ENCODE data around the gene LIPF.

LIPF gene

DNA sequence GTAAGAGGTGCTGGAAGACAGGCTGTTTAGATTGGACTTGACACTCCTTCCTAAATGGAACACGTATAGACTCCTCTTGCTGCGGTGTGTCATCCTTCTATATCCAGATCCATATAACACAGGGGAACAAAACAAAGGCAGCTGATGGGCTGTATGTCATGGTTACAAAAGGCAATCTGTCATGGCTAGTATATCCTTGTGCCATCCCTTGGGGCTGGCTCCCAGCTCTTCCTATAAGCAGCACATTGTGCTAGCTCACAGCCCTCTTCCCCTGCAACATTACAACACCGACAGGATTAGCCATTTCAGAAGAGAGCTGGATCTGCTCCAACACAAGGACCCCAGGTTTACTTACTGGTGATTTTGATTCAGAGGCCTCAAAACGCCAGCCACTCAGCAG, 57.1 kb downstream of the LIPF start:
- no peak overlapping the region for H3K4me3 ChIP-seq (ENCODE audit: low read depth in 1 of 2, low read length in 2 of 2)
- no peaks in the 10 kb centered on the region for H3K36me3 ChIP-seq (ENCODE audit: control insufficient read depth in 1 of 2, insufficient read depth in 2 of 2, low read length in 2 of 2)
- no peaks in the 10 kb centered on the region for H3K4me1 ChIP-seq (ENCODE audit: control insufficient read depth in 1 of 2, insufficient read depth in 2 of 2, low read length in 2 of 2)
- H3K27ac ChIP-seq (ENCODE audit: low read length): no peak overlapping the region
- H3K9me3 ChIP-seq (ENCODE audit: control insufficient read depth in 1 of 2, low read length in 2 of 2): no peaks in the 10 kb centered on the region
- no peaks in the 10 kb centered on the region for H3K27me3 ChIP-seq (ENCODE audit: low read depth, low read length)

DNA sequence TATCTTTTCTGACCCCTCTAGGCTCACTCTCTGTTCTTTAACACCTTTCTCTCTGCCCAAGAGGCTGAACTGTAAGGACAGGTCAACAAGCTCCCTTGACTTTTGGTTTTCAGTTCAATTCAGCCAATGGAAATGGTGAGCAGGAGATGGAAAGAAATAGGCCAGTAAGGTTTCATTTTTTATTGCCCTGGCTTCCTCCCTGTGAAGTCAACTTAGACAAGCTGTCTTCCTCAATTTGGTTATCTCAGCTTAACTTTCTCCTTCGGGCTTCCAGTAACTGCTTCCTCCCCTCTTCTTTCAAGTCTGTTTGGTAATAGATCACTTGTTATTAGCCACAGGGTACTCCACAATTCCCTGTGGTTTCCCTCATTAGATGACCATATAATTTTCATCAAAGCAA, 61.6 kb downstream of the LIPF start:
- H3K9me3 ChIP-seq (ENCODE audit: control insufficient read depth in 1 of 2, low read length in 2 of 2): no peaks in the 10 kb centered on the region
- H3K27me3 ChIP-seq (ENCODE audit: low read depth, low read length): peaks cover 3% of the 10 kb centered on the region
- no peaks in the 10 kb centered on the region for H3K36me3 ChIP-seq (ENCODE audit: control insufficient read depth in 1 of 2, insufficient read depth in 2 of 2, low read length in 2 of 2)
- no peak overlapping the region for H3K27ac ChIP-seq (ENCODE audit: low read length)
- no peak overlapping the region for H3K4me3 ChIP-seq (ENCODE audit: low read depth in 1 of 2, low read length in 2 of 2)
- H3K4me1 ChIP-seq (ENCODE audit: control insufficient read depth in 1 of 2, insufficient read depth in 2 of 2, low read length in 2 of 2): no peaks in the 10 kb centered on the region

DNA sequence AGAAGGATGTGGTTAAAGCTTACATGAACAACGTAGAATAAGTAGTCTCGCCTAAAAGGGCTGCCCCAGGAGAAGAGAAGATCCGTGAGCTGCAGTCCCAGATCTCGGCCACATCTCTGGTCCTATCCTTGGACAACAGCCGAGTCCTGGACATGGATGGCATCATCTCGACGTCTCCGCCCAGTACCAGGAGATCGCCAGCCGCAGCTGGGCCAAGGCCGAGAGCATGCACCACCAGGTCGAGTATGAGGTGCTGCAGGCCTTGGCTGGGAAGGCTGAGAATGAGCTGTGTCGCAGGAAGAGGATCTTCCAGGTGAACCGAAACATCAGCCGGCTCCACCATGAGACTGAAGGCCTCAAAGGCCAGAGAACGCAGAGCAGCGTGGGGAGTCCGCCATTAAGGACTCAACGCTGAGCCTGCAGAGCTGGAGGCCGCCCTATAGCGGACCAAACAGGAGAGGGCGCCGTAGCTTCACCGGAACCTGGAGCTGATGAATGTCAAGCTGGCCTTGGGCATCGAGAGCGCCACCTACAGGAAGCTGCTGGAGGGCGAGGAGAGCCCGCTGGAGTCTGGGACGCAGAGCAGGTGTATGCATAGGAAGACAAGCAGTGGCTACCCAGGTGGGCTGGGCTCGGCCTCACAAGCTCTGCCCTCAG, 64.0 kb downstream of the LIPF start:
- no peaks in the 10 kb centered on the region for H3K36me3 ChIP-seq (ENCODE audit: control insufficient read depth in 1 of 2, insufficient read depth in 2 of 2, low read length in 2 of 2)
- H3K4me3 ChIP-seq (ENCODE audit: low read depth in 1 of 2, low read length in 2 of 2): no peak overlapping the region
- H3K27ac ChIP-seq (ENCODE audit: low read length): no peak overlapping the region
- no peaks in the 10 kb centered on the region for H3K9me3 ChIP-seq (ENCODE audit: control insufficient read depth in 1 of 2, low read length in 2 of 2)
- no peaks in the 10 kb centered on the region for H3K4me1 ChIP-seq (ENCODE audit: control insufficient read depth in 1 of 2, insufficient read depth in 2 of 2, low read length in 2 of 2)
- peaks cover 3% of the 10 kb centered on the region for H3K27me3 ChIP-seq (ENCODE audit: low read depth, low read length)
